Measurements from ENCODE around the gene ZNF529. TPM values are rescaled to one million over a fixed set of nuclear protein-coding genes. Genes with fewer than 3 reads are reported as not detected.

ZNF529 gene
- total RNA-seq (2022; extraction: Qiagen RNA extraction; ENCODE audit: low read depth) = 2.5 to 2.9 TPM (median 2.7 TPM) in 5 replicates

GRCh38 chr19:36573020-36573894, at the start of gene ZNF529:
Gene ZNF529, minus strand, starts transcription at chr19:36573292. Its CDS starts 946 bp downstream, at chr19:36572346.

GRCh38 chr19:36605101-36605876, 32.2 kb upstream of the ZNF529 start, which contains the start of gene ZNF382:
Gene ZNF382, plus strand, starts transcription at chr19:36605313. Its CDS starts 4,602 bp downstream, at chr19:36609915.

GRCh38 chr19:36528194-36528920, 44.7 kb downstream of the ZNF529 start, which contains the start of gene ZNF260:
Gene ZNF260, minus strand, starts transcription at chr19:36528271. Its CDS starts 13,033 bp downstream, at chr19:36515238.

Other genes starting within 250 kb of the ZNF529 start
- 2.2 to 2.8 TPM (median 2.4 TPM) in 5 replicates for gene ZFP14, start 194.1 kb downstream of the ZNF529 start, total RNA-seq (2022; extraction: Qiagen RNA extraction; ENCODE audit: low read depth)
- gene ZFP82, start 154.6 kb downstream of the ZNF529 start, total RNA-seq (2022; extraction: Qiagen RNA extraction; ENCODE audit: low read depth) = 1.9 to 2.8 TPM (median 2.3 TPM) in 5 replicates
- 8.4 to 10.4 TPM (median 9.5 TPM) in 5 replicates for gene ZNF566, start 83.7 kb downstream of the ZNF529 start, total RNA-seq (2022; extraction: Qiagen RNA extraction; ENCODE audit: low read depth)
- gene ZNF260, start 45.0 kb downstream of the ZNF529 start, total RNA-seq (2022; extraction: Qiagen RNA extraction; ENCODE audit: low read depth) = 6.3 to 13.8 TPM (median 6.8 TPM) in 5 replicates
- 0.03 to 0.05 TPM in 2 of 5 replicates, not detected in the others for gene ZNF382, start 32.0 kb upstream of the ZNF529 start, total RNA-seq (2022; extraction: Qiagen RNA extraction; ENCODE audit: low read depth)
- gene ZNF461, start 93.5 kb upstream of the ZNF529 start, total RNA-seq (2022; extraction: Qiagen RNA extraction; ENCODE audit: low read depth) = 6.8 to 10.4 TPM (median 8.1 TPM) in 5 replicates
- gene ZNF567, start 114.3 kb upstream of the ZNF529 start, total RNA-seq (2022; extraction: Qiagen RNA extraction; ENCODE audit: low read depth) = 9.1 to 10.6 TPM (median 9.7 TPM) in 5 replicates
- gene ZNF850, start 199.5 kb upstream of the ZNF529 start, total RNA-seq (2022; extraction: Qiagen RNA extraction; ENCODE audit: low read depth) = 0.44 to 0.88 TPM (median 0.77 TPM) in 5 replicates

Data from A549 treated with CpdA at 1 μM for 4 hours (cell line).